Testis (tissue), 3 donors: ENCODE measurements around the gene PHF12. TPM values are rescaled to one million over a fixed set of nuclear protein-coding genes. Genes with fewer than 3 reads are reported as not detected.

Experiments
- DNase-seq: peaks from one replicate; pipeline ENCODE4 v3.0.0-alpha.2; 2019
- H3K27ac ChIP-seq, 2 donors: fragments of 200-600 bp; sonication (generic); one replicate each; pipeline ENCODE4 v1.5.1; 2019
- H3K27me3 ChIP-seq: fragments of 200-600 bp; sonication (generic); one replicate; pipeline ENCODE4 v1.5.1; 2019
- H3K36me3 ChIP-seq: fragments of 200-600 bp; sonication (generic); one replicate; pipeline ENCODE4 v1.5.1; 2017; ENCODE audit warnings: low read depth; ENCODE audit errors: missing control alignments
- H3K4me1 ChIP-seq: fragments of 200-600 bp; sonication (generic); one replicate; pipeline ENCODE4 v1.5.1; 2019
- H3K4me3 ChIP-seq, 2 donors: fragments of 200-600 bp; sonication (generic); one replicate each; pipeline ENCODE4 v1.5.1; 2017 to 2019
- H3K9me3 ChIP-seq: fragments of 200-600 bp; sonication (generic); one replicate; pipeline ENCODE4 v1.5.1; 2017
- POLR2A ChIP-seq: fragments of 450-650 bp; IDR thresholded peaks from one replicate; pipeline ENCODE4 v1.6.1; 2017; ENCODE audit warnings: antibody characterized with exemption, mild to moderate bottlenecking, moderate library complexity
- WGBS, 2 donors: methylation state at CpG; one replicate each; pipeline ENCODE4 v1.1.5; 2018; 5-methylcytosine and 5-hydroxymethylcytosine counted together
- intact Hi-C: fragments of 100-400 bp; cut with DNase I; formaldehyde crosslinking; loops from one replicate; pipeline ENCODE4 v1.15.1; 2023; ENCODE audit warnings: low total_unique reads
- polyA plus RNA-seq: library from polyadenylated mRNA; stranded (reverse); fragments of 350-450 nt; fragmentation: Illumina TruSeq; extraction: RNeasy Lipid Tissue Mini Kit (QIAGEN cat#74804); gene quantifications from one replicate; pipeline ENCODE4 v1.2.3, GENCODE V29; 2014; ENCODE audit warnings: low read depth, low replicate concordance; ENCODE audit not compliant: insufficient read depth
- total RNA-seq, 2 donors: library from RNA; depleted of rRNA; stranded (reverse); fragments of >200 nt; gene quantifications; one replicate each; pipeline ENCODE4 v1.2.3, GENCODE V29; 2016
- TF ChIP-seq, protein P1 (sequence below), 3 experiments: fragments of 450-650 bp in 2 of 3; fragments of 200-600 bp in 1 of 3; sonication (generic) in 1 of 3; IDR thresholded peaks; one replicate each; pipeline ENCODE4 v1.5.1; 2016 to 2019; ENCODE audit warnings: antibody characterized with exemption in 3 of 3, mild to moderate bottlenecking in 2 of 3, moderate library complexity in 1 of 3

Gene PHF12
- total and polyA plus RNA-seq, 3 donors from 2014 or later = 38.8 to 85.3 (median 82.4) TPM

DNA sequence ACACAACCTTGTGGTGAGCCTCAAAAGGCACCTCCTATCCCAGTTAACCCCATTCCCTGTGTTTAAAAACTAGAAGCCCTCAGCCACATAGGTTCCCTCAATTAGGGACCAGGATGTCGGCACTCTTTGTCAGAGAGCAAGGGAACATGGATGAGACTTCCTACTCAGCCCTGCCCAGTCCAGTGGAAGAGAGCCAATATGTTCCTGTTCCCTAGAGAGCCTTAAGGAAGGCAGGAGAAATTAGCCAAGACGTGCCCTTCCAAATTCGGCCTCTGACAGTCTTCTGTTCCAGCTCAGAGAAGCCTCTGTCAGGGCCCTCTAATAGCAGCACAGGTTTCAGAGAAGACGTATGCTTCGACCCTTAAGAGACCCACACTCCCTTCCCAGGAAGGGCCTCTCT, 33.9 kb downstream of the PHF12 start:
- Histone ChIP-seq H3K4me1 (peaks cover 17% of the 10 kb centered on the region), H3K27ac (peak overlapping the region; percentile 14 to 52), H3K36me3 (no peaks in the 10 kb centered on the region), H3K27me3 (no peaks in the 10 kb centered on the region), H3K4me3 (no peak overlapping the region), H3K9me3 (no peaks in the 10 kb centered on the region)
- intact Hi-C loops = loop anchor here (10.0 kb wide), 1 partner anchor 163 kb away; no protein-coding TSS in a partner anchor
- 31 to 54% methylated on average over 3 to 5 of the region's 5 CpGs for WGBS, 2 donors
- DNase-seq = no peak
- no peak for TF ChIP-seq POLR2A
- TF ChIP-seq, protein P1, sequence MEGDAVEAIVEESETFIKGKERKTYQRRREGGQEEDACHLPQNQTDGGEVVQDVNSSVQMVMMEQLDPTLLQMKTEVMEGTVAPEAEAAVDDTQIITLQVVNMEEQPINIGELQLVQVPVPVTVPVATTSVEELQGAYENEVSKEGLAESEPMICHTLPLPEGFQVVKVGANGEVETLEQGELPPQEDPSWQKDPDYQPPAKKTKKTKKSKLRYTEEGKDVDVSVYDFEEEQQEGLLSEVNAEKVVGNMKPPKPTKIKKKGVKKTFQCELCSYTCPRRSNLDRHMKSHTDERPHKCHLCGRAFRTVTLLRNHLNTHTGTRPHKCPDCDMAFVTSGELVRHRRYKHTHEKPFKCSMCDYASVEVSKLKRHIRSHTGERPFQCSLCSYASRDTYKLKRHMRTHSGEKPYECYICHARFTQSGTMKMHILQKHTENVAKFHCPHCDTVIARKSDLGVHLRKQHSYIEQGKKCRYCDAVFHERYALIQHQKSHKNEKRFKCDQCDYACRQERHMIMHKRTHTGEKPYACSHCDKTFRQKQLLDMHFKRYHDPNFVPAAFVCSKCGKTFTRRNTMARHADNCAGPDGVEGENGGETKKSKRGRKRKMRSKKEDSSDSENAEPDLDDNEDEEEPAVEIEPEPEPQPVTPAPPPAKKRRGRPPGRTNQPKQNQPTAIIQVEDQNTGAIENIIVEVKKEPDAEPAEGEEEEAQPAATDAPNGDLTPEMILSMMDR (IDR thresholded peaks at IDR 0.05) = no peak

DNA sequence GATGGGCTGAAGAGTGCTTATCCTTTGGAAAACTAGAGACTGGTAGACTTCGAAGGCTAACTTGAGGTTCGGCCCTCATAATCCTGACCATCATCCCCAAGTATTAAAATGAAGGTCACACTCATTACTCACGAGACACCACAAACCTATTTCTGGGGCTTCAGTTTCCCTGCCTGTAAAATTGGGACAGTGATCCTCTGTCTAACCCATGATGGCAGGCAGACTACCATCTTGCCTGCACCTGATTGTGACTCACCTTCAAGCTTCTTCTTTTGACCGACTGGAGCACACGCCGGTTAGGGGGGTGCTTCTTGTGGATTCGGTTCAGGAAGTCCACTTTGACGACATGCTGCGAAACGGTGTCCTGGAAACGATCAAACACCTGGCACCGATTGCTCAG, 34.3 kb downstream of the PHF12 start:
- intact Hi-C loops = loop anchor here (10.0 kb wide), 1 partner anchor 162 kb away; no protein-coding TSS in a partner anchor
- H3K4me3 ChIP-seq = no peak overlapping the region
- H3K27me3 ChIP-seq = no peaks in the 10 kb centered on the region
- H3K4me1 ChIP-seq = peaks cover 21% of the 10 kb centered on the region
- DNase-seq = no peak
- 73 to 88% methylated on average over 12 of the region's 12 CpGs for WGBS, 2 donors
- no peaks in the 10 kb centered on the region for H3K9me3 ChIP-seq
- no peaks in the 10 kb centered on the region for H3K36me3 ChIP-seq
- H3K27ac ChIP-seq = peak overlapping the region; percentile 14 to 52
- TF ChIP-seq, protein P1 (IDR thresholded peaks at IDR 0.05) = no peak
- TF ChIP-seq POLR2A = no peak

GRCh38 chr17:28916302-28916934, 34.9 kb downstream of the PHF12 start:
- no peak overlapping the region for H3K4me3 ChIP-seq
- H3K36me3 ChIP-seq = no peaks in the 10 kb centered on the region
- DNase-seq = peak; percentile 66
- H3K27me3 ChIP-seq = no peaks in the 10 kb centered on the region
- intact Hi-C loops = loop anchor here (10.0 kb wide), 1 partner anchor 162 kb away; no protein-coding TSS in a partner anchor
- TF ChIP-seq POLR2A = no peak
- TF ChIP-seq, protein P1 (IDR thresholded peaks at IDR 0.05) = peak; percentile 52 to 75 (median 58)
- peaks cover 27% of the 10 kb centered on the region for H3K4me1 ChIP-seq
- H3K9me3 ChIP-seq = no peaks in the 10 kb centered on the region
- H3K27ac ChIP-seq = no peak overlapping the region
- 49 to 53% methylated on average over 6 of the region's 6 CpGs for WGBS, 2 donors

- WGBS, 2 donors = 75 to 86% methylated on average over 6 of the region's 6 CpGs
- intact Hi-C loops = loop anchor here (10.0 kb wide), 1 partner anchor 158 kb away; no protein-coding TSS in a partner anchor
- TF ChIP-seq, protein P1 (IDR thresholded peaks at IDR 0.05) = no peak
- TF ChIP-seq POLR2A = no peak
Measured at GRCh38 chr17:28912938-28913333, 38.4 kb downstream of the PHF12 start.

More at GRCh38 chr17:28912938-28913333, 38.4 kb downstream of the PHF12 start:
- H3K27ac ChIP-seq = no peak overlapping the region
- H3K27me3 ChIP-seq = no peaks in the 10 kb centered on the region
- peak; percentile 64 for DNase-seq
- no peaks in the 10 kb centered on the region for H3K36me3 ChIP-seq
- H3K9me3 ChIP-seq = no peaks in the 10 kb centered on the region
- peaks cover 35% of the 10 kb centered on the region for H3K4me1 ChIP-seq
- no peak overlapping the region for H3K4me3 ChIP-seq
